Left lobe of liver (tissue), 2 donors: ENCODE results near the gene PIGO. TPM values are rescaled to one million over a fixed set of nuclear protein-coding genes. Genes with fewer than 3 reads are reported as not detected.

Experiments used
- ATAC-seq: fragments of 200-7000 bp; cut with Tn5 transposase; one replicate; pipeline ENCODE4 v1.9.1; 2020; ENCODE audit warnings: mild to moderate bottlenecking, moderate library complexity
- DNase-seq: peaks from one replicate; pipeline ENCODE4 v3.0.0-alpha.2; 2020; ENCODE audit warnings: low spot score
- total RNA-seq: library from RNA; stranded (reverse); gene quantifications from one replicate; pipeline ENCODE4 v1.2.1, GENCODE V29; 2021
- donor health status: DM: no; HTN: no; CAD: no; lungs with moderate emphysema.
- donor health status: DM: no; HTN: yes; CAD: no.

PIGO gene
- total RNA-seq, 1 donor from 2014 or later, result 17.6 TPM

DNA sequence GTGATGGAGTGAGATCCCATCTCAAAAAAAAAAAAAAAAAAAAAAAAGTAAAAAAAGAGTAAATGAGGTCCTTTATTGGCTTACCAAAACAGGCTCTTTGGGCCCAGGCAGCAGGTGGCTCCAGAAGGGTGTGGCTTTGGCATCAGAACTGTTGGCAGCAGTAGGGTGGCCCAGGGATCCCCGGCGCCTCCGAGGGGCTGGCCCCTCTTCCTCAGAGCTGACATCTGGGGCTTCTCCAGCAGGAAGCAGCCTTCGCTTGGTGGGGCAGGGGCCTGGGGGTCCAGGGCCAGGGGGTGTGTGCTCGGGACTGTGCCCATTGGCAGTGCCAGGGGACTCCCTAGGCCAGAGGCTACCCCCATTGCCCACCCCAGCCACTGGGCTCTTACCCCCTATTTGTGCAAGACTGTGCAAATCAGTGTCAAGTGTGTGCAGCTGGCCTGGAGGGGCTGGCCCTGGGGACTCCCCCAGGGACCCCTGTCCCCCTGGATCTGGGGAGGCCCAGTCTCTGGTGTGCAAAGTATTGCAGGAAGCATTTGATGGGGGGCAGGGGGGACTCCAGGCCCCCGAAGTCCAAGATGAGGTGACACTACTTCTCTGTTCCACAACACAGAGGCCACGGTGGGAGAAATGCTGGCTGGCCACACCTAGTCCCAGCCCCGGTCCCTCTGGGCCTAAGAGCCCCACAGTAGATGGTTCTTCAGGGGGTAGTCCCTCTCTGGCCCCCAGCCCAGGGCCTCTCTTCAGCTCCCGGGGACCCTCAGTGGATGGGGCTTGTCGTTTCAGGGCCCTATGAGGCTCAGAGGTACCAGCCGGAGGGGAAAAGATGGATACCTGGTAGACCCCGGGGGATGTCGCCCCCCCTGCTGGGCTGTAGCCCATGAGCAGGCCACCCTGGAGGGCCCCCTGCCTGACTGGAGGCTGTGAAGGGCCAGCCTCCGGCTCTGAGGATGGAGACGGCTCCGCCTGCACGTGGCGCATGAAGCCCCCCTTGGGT, 11.2 kb upstream of the PIGO start:
- ATAC-seq (no peak), DNase-seq (peak; percentile 42)

DNA sequence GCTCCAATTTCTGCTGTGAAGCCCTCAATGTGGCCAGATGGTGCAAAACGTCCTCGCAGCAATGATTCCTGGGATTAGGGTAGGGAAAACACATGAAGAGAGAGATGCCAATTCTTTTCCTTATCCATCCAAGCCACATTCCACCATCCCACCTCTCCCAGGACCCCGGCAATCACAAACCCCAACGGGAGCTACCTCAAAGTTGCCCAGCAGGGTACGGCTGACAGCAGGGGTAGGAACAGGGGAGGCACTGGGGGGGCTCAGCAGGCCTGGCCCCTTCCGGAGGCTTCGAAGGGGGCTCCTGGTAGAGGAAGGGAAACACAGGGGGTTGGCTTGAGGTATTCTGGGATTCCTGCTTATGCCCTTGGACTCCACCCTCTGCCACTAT, 9.9 kb upstream of the PIGO start:
- DNase-seq, result no peak
- ATAC-seq, result no peak

DNA sequence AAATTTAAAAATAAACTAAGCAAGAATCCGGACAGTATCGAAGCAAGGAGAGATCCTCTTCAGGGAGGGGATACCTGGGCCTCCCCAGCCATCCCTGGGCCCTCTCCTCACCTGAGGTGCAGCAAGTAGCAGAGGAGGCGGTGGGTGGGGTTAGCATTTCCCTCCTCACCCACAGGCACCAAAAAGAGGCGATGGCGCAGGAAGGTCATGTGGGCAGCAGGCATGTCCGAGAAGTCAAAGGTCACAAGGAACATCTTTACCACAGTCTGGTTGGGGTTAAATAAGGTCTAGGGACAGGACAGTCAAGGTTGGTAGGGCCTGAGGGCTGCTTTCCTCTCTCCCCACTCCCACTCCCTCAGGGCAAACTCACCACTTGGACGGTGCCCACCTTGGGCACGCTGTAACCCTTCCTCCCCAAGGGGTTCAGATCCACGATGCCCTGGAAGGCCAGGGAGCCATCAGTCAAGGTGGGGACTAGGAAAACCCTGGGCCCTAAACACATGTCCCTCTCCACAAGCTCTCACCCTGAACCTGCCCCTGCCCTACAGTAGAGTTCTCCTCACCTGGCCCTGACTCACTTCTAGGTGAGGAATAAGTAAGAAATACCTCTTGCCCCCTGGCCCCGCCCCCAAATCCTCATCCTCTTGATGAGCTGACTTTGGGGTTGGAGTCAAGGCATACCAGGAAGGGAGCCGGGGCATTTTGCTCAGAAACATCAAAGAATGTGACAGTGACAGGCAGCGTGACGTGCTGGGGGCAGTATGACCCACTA, 9.4 kb upstream of the PIGO start:
- no peak for ATAC-seq
- no peak for DNase-seq

DNA sequence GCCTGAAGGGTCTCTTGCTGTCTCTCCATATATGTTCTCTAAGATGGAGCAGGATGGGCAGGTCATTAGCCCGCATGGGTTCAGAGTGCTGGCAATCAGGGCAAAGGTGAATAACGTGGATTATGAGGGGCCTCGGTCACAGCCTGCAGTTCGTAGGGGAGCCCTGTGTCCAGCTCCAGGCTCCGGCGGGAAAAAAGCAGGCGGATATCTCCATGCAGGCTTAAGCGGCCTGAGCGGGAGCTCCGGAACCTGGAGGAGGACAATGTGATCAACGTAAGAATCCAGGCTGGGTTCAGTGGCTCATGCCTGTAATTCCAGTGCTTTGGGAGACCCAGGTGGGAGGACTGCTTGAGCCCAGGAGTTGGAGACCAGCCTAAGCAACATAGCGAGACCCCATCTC, 8.7 kb upstream of the PIGO start:
- DNase-seq (no peak), ATAC-seq (no peak)

DNA sequence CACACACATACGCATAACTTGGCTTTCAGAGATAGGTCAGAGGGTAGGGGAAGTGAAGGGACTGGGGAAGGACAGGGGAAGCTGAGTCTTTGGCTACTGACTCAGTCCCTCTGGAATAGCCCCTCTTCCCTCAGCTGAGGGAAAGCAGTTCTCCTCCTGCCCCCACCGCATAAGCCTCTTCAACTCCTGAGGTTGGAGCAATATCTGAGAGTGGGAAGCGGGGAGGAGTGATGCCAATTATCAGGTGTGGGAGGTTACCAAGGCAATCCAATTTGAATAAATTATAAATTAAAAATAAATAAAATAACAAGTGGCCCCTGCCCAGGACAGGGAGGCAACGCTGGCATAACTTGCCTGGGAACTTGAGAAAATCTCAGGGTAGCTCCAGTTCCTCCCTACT, 8.2 kb upstream of the PIGO start:
- DNase-seq, result no peak

DNA sequence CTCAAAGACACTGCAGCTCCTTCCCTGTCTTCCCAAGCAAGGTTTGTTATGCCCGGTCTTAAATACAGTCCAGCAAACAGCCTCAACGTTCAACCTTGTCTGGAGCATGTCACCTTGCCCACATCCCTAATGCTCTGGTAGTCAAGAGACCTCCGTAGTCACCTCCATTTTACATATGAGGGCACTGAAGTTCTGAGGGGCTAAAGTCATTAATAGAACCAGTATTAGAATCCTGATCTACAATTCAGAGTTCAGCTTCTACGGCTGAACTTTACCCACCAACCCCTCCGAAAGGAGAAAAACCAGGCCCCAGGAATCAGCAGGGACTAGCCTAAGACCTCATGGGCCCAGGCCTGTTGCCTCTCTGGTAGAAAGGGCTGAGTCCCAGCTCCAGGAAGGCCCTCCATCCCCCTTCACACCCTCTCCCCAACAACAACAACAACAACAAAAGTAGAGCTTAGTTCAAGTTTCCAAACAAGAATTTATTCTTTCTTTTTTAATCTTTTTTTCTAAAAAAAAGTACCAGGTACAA, 7.3 kb upstream of the PIGO start:
- ATAC-seq (no peak), DNase-seq (no peak)

More for the DNA sequence above, 8.2 kb upstream of the PIGO start:
- ATAC-seq, result no peak

DNA sequence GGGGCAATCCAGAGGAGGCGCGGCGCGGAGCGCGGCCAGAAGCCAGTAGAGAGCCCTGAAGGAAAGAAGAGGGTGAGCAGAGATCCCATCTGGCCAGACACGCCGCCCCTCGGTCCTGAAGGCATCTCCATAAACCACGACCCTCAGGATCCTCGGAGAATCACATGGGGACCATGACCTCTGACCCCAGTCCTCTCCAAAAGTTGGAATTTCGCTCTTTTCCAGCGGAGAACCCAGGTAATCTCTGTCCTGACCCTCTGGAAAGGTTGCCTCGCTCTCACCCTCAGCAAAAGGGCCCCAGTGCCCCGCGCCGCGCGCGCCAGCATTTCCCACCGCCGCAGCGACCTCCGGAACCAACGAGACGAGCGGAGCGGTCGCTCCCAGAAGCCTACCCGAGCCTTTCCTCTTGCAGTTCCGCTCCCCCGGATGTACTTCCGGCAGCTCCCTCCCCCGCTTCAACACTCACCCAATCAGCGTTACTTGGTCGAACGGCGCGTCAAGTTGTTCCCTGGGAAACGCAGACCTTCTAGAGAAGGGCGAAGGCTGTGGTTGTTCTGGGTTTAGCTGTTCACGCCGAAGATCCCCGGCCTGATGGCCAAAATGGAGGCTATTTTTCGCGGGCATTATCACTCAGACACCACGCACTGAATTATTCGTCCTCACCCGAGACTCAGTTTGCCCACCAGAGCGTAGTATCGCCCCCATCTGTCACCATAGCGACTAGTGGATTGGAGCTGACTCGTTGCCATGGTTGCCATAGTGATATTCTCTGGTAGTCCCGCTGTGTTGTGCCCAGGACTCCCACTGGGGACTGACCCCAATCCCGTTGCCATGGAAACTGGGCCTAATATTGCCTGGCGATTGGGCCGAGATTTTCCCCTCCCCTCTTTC, 6.6 kb upstream of the PIGO start, which contains the start of gene STOML2:
TSS of gene STOML2 (minus strand) at position 363 of the 891 bp plus-strand sequence. CDS start at position 326, 37 bp downstream.
- ATAC-seq (peak; percentile 97), DNase-seq (peak; percentile 95)

DNA sequence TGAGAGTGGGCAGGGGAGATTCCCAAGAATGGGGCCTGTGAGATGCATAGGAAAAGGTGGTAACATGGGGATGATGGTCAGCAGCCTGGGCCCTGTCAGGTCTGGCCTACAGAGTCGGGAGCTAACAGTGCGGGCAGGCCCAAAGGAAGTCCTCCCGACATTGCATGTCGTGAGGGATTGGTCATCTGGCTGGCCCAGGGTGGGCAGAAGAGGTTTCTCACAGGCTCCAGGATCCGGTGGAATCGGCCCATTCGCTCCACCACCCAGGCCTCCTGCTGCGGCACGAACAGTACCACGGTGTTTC, 6.0 kb upstream of the PIGO start:
- DNase-seq (no peak), ATAC-seq (peak; percentile 50)

DNA sequence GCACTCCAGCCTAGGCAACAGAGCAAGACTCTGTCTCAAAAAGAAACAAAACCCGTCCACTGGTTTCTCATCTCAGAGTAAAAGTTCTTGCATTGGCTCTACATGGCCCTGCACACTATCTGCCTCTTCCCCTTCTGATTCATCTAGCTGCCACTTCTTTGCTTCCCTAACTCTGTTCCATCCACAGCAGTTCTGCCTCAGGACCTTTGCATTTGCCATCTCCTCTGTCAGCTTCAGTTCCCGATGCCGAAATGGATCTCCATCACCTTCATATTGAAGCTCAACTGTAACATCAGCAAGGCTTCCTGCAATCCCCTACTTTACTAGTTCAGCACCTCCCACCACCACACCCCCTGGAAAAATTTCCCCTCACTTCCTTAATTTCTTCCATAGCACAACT, 1.2 kb upstream of the PIGO start:
- ATAC-seq, result no peak
- DNase-seq, result no peak

DNA sequence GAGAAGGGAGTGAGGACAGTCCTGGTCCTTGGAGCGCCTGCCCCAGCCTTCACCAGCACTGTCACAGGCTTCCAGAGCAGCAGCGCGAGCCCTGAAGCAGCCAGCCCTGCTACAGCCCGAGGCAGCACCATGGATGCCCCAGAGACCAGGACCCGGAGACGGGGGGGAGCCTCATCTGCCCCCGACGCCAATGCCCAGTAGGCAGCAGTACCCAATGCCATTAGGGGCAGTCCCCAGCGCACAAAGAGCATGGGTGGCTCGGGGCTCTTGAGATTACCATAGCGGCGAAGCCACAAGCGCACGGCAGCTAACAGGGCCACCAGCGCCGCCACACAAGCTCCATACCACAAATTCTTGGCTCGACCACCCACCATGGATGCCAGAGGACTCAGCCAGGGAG, 4.9 kb downstream of the PIGO start:
- ATAC-seq, result no peak
- DNase-seq, result no peak

DNA sequence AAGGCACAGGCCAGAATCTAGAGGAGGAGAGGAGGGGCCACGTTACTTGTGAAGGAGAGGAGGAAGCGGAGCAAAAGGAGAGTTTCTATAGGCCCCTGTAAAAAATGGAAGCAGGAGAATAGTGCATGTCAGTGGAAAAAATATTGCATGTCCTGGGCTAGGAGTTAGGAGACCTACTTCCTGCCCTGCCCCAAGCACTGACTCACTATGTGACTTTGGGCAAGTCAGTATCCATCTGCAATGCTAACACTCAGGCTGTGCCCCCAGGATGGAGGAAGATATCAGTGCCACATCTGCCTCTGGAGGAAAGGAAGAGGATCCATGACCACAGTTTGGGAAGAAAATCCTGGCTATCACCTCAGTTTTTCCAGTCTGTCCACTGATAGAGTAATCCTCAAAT, 7.0 kb downstream of the PIGO start:
- DNase-seq (no peak), ATAC-seq (no peak)

DNA sequence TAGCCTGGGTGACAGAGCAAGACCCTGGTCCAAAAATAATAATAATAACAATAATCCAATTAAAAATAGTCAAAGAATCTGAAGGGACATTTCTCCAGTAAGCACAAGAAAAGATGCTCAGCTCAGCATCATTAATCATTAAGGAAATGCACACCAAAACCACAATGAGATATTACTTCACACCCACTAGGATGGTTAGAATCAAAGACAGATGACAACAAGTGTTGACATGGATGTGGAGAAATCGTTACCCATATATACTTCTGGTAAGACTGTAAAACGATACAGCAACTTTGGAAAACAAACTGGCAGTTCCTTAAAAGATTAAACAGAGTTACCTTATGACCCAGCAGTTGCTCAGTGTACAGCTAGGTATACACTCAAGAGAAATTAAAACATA, 11.3 kb downstream of the PIGO start:
- DNase-seq (no peak), ATAC-seq (no peak)

DNA sequence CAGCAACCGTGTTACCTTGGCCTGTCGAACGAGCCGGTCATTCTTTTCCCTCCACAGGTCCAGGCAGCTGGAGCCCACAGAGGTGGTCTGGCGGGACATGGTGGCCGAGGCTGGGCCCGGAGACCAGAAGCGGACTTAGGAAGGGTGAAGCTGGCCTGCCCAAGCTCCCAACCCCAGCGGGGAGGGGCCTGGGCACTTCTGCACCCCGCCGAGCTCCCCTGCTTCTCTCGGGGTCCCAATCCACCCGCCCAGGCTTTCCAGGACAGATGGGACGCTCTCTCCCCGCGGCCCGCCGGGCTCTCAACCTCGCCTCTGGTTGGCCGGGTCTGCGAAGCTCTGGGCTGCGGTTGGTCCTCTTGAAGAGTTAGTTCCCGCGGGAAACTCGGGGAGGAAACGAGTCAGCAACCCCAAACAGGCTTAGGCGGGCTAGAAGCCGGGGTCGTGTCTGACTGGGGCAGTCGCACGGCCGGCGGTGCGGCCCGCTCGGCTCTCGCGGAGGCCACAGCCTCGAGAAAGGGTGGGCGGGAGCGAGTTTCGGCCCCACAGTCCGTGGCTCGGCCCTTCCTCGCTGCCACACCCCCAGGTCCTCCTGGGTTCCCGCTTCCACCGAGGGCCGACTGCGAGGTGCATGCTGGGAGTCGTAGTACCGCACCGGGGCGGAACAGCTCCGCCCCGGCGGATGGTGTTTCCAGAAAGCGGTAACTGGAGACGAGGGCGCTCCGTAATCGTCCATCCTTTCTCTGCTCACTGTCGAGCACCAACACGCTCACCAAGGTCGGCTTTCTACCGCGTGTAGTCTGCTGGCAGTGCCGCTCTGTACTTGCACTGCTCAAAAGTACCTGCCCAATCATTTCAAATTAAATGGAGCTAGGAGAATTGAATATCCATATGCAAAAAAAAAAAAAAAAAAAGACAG, 16.7 kb downstream of the PIGO start, which contains the start of gene FANCG:
TSS of gene FANCG (minus strand) at position 517 of the 916 bp plus-strand sequence. CDS start at position 99, 418 bp downstream.
- ATAC-seq (peak; percentile 98), DNase-seq (peak; percentile 93)

DNA sequence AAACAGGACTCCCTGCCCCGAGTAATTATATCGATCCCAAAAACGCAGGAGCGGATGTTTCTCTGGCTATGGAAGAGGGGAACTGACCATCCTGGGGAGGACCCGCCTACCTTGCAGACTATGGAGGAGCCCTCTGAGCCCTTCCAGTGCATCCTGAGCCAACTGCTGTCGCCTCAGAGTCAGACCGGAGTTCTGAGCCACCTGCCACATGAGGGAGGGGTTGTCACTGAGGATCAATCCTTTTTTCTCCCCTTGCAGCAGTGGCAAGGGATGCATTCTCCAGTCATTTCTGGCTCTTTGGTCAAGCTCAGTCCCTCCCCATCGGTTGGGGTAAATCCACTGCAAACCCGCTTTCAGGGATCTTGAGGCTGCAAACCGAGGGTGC, 17.4 kb downstream of the PIGO start:
- no peak for ATAC-seq
- DNase-seq, result no peak

DNA sequence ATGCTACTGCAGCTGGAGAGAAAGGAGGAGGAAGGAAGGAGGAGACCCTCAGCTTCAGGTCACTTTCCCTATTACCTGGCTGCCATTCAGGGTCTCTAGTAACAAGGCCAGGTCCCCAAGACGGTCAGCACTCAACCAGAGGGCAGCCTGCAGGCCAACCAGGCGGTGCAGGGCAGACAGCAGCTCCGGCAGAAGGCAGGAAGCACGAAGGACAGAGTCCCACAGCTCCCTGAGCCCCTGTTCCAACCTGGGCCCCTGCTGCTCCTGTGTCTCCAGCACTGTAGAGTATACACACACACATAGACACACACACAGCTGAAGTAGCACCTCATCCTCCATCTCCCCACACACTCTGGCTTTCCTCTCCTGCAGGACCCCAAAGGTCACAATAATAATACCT, 18.3 kb downstream of the PIGO start:
- ATAC-seq (no peak), DNase-seq (no peak)

DNA sequence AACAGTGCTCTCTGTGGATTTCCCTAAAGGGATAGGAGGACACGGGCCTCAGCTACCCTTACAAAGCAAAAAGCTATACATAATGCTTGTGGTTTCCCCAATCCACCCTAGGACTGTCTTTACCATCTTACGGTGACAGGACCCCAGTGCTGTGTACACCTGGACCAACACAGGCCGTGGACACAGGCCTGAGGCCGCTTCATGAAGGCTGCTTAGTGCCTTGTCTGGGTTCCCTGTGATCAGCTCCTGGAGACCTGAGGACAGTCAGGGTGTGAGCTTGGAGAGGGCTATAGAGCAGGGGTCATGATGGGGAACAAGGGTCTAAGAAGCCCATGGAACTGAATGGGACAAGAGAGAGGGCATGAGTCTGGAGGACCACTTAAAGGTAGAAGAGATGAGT, 19.5 kb downstream of the PIGO start:
- no peak for ATAC-seq
- no peak for DNase-seq

DNA sequence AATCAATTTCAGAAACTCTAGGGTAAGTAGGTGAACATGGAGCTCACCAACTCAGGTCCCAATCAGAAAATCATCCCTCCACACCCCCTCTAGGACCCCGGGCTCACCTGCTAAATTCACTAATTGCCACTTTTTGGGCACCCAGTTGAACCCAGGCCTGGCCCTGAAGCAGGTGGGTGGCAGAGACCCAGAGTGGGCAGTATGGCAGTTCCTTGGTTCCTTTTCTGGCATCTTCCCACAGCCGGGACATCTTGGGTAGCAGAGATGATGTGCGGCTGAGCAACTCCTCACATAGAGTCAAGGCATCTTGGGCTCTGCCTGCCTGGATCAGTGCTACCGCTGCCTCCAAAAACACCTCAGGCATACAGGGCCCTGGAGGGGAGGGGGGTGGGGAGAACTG, 21.0 kb downstream of the PIGO start:
- no peak for ATAC-seq
- DNase-seq, result no peak

DNA sequence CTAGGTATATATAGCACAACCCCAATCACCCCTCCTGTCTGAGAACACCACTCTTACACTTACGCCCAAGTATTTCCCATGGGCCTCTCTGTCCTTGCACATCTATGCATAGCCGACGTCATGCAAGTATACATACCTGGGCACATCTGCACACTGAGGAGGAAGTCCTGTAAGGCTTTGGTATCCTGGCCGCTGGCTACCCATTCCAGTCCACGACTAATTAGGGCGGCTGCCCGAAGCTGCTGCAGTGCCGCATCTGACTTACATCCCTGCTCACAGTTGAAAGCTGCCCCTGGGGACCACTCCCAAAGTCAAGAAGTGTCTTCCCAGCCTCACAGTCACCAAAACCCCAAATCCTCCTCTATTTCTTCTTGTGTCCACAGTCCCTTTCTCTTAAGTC, 21.6 kb downstream of the PIGO start:
- DNase-seq (no peak), ATAC-seq (no peak)

DNA sequence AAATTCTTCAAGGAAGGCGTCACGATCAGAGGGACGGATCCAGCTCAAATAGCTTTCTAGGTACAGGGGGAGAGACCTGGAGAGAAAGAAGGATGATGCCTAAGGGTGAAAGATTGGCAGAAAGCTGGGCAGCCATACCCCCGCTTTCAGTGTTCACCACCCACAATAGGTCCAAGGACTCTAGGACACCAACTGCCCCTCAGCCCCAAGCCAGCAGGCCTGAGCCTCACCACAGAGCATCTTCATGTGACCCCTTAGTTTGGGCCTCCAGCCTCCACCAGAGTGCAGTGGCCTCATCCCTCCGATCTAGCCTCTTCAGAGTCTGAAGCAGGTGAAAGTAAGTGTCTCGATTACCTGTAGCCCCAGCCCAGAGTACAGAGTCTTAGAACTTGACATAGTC, 22.2 kb downstream of the PIGO start:
- DNase-seq, result no peak
- no peak for ATAC-seq

DNA sequence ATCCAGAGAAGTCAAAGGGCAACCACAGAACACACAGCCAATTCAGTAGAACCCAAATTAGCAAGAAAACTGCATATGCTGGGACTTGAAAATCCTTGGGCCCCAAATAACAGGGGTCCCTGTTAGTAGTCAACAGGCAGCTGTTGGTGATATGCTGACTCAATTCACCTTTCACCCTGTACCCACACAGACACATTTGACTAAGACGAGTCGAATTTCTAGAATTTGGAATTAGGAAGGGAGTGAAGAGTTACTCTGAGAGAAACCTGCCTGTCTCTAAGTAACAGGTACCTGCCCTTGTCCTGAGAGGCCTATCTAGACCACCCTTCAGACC, 23.1 kb downstream of the PIGO start:
- ATAC-seq (no peak), DNase-seq (no peak)
